Measurements from ENCODE around the gene LGI2. TPM values are rescaled to one million over a fixed set of nuclear protein-coding genes. Genes with fewer than 3 reads are reported as not detected.

Gene LGI2
- total and polyA plus RNA-seq, 2 experiments from 2014 or later, result 0.63 to 8.0 TPM

DNA sequence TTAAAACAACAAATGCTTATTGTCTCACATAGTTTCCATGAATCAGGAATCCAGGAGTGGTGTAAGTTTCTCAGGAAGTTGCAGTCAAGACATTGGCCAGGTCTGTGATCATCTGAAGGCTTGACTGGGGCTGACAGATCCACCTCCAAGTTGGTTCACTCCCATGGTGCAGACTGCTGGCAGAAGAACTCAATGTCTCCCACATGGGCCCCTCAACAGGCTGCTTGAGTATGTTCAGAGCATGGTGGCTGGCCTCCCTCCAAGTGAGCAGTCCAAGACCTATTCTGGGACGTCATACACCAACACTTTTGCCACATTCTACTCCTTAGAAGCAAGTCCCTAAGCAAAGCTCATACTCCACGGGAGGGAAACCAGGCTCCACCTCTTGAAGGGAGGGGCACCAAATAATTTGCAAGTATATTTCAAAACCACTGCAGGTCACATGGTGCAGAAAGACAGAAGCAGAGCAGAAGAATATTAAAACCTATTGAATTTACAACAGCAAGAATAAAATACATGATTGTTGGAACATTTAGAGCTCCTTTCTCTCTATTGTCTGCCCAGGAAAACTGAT, 35.3 kb downstream of the LGI2 start:
- H3K4me1 ChIP-seq (ENCODE audit: insufficient read depth), result peaks cover 9% of the 10 kb centered on the region
- no peak overlapping the region for H2AFZ ChIP-seq
- H3K79me2 ChIP-seq (replicated peaks; ENCODE audit: insufficient read depth), result no peaks in the 10 kb centered on the region
- no peaks in the 10 kb centered on the region for H3K36me3 ChIP-seq (ENCODE audit: insufficient read depth)
- H3K4me2 ChIP-seq, result no peak overlapping the region
- H3F3A ChIP-seq (replicated peaks; ENCODE audit: low read depth), result no peaks in the 10 kb centered on the region
- ATAC-seq (no peak), DNase-seq (ENCODE audit: low spot score) (no peak)
- H4K20me1 ChIP-seq (replicated peaks; ENCODE audit: insufficient read depth), result no peaks in the 10 kb centered on the region
- TF ChIP-seq ZNF462 (CRISPR knock-in tag; IDR thresholded peaks at IDR 0.05) (no peak), JUNB (IDR thresholded peaks at IDR 0.05; ENCODE audit: unreplicated experiment) (no peak), EZH2 (IDR thresholded peaks at IDR 0.05; ENCODE audit: low read depth, unreplicated experiment) (no peak), ZNF331 (CRISPR knock-in tag; IDR thresholded peaks at IDR 0.05; ENCODE audit: low read depth) (no peak), REST (IDR thresholded peaks at IDR 0.05; ENCODE audit: unreplicated experiment) (no peak), CREB1 (CRISPR knock-in tag; IDR thresholded peaks at IDR 0.05; ENCODE audit: low read depth) (no peak), NANOG (IDR thresholded peaks at IDR 0.05; ENCODE audit: borderline replicate concordance) (no peak), POLR2AphosphoS5 (IDR thresholded peaks at IDR 0.05; ENCODE audit: low read depth) (no peak), STAT1 (IDR thresholded peaks at IDR 0.05; ENCODE audit: unreplicated experiment) (no peak), EZH2phosphoT487 (IDR thresholded peaks at IDR 0.05; ENCODE audit: unreplicated experiment) (no peak), ZNF114 (CRISPR knock-in tag; IDR thresholded peaks at IDR 0.05) (no peak)
- TF ChIP-seq, protein P1, sequence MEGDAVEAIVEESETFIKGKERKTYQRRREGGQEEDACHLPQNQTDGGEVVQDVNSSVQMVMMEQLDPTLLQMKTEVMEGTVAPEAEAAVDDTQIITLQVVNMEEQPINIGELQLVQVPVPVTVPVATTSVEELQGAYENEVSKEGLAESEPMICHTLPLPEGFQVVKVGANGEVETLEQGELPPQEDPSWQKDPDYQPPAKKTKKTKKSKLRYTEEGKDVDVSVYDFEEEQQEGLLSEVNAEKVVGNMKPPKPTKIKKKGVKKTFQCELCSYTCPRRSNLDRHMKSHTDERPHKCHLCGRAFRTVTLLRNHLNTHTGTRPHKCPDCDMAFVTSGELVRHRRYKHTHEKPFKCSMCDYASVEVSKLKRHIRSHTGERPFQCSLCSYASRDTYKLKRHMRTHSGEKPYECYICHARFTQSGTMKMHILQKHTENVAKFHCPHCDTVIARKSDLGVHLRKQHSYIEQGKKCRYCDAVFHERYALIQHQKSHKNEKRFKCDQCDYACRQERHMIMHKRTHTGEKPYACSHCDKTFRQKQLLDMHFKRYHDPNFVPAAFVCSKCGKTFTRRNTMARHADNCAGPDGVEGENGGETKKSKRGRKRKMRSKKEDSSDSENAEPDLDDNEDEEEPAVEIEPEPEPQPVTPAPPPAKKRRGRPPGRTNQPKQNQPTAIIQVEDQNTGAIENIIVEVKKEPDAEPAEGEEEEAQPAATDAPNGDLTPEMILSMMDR (conservative IDR thresholded peaks at IDR 0.05; ENCODE audit: low read depth in 2 of 2), result no peak
- TF ChIP-seq, protein P2, sequence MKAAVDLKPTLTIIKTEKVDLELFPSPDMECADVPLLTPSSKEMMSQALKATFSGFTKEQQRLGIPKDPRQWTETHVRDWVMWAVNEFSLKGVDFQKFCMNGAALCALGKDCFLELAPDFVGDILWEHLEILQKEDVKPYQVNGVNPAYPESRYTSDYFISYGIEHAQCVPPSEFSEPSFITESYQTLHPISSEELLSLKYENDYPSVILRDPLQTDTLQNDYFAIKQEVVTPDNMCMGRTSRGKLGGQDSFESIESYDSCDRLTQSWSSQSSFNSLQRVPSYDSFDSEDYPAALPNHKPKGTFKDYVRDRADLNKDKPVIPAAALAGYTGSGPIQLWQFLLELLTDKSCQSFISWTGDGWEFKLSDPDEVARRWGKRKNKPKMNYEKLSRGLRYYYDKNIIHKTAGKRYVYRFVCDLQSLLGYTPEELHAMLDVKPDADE (IDR thresholded peaks at IDR 0.05), result no peak
- Mint-ChIP-seq H3K4me1 (peaks cover 15% of the 10 kb centered on the region), H3K27me3 (ENCODE audit: insufficient read depth, low read depth, poor library complexity) (no peaks in the 10 kb centered on the region), H3K4me3 (no peak overlapping the region), H3K36me3 (ENCODE audit: low read depth) (0 out of 3 replicates have a peak, but pooled peaks cover 4% of the 10 kb centered on the region), H3K27ac (no peak overlapping the region), H3K9me3 (peaks cover 5% of the 10 kb centered on the region; the same call in 2 of the 3 replicates)
- peaks cover 8% of the 10 kb centered on the region; the same call in 1 of the 2 replicates for H3K9me2 ChIP-seq (ENCODE audit: insufficient read depth)
- H3K4me3 ChIP-seq, result no peak overlapping the region
- H3K27ac ChIP-seq (ENCODE audit: low read depth), result no peak overlapping the region
- no peaks in the 10 kb centered on the region for H3K27me3 ChIP-seq (ENCODE audit: insufficient read depth)
